Suppressor macrophage treated with lipopolysaccharide for 4 hours (primary cell): ENCODE results near the gene GLCCI1.
A peak's percentile ranks its signal among the peaks of the same experiment; 100 is the strongest.

ENCODE experiments used
- DNase-seq: peaks from one replicate; pipeline ENCODE4 v3.0.0-alpha.2; 2020

The GLCCI1 gene

GRCh38 chr7:8109196-8110022 is 140.8 kb downstream of the GLCCI1 start:
- no peak for DNase-seq

GRCh38 chr7:8111282-8111960 is 142.8 kb downstream of the GLCCI1 start:
- no peak for DNase-seq

GRCh38 chr7:8112685-8113084 is 144.1 kb downstream of the GLCCI1 start:
- no peak for DNase-seq

GRCh38 chr7:8113184-8113583 is 144.6 kb downstream of the GLCCI1 start:
- DNase-seq = no peak

GRCh38 chr7:8114175-8114574 is 145.6 kb downstream of the GLCCI1 start:
- DNase-seq = no peak

GRCh38 chr7:8115547-8116402 is 147.2 kb downstream of the GLCCI1 start:
- DNase-seq = no peak

GRCh38 chr7:8117195-8117594 is 148.6 kb downstream of the GLCCI1 start:
- DNase-seq = no peak

GRCh38 chr7:8119262-8119661 is 150.7 kb downstream of the GLCCI1 start:
- no peak for DNase-seq

- no peak for DNase-seq
Measured at GRCh38 chr7:8120390-8121058, 151.9 kb downstream of the GLCCI1 start.

GRCh38 chr7:8121243-8121642 is 152.6 kb downstream of the GLCCI1 start:
- no peak for DNase-seq

GRCh38 chr7:8125680-8126444 is 157.3 kb downstream of the GLCCI1 start:
- peak; percentile 48 for DNase-seq

GRCh38 chr7:8126601-8127167 is 158.1 kb downstream of the GLCCI1 start:
- DNase-seq = peak; percentile 12

- no peak for DNase-seq
Measured at GRCh38 chr7:8128449-8129317, 160.1 kb downstream of the GLCCI1 start.

GRCh38 chr7:8129318-8129659 is 160.7 kb downstream of the GLCCI1 start:
- no peak for DNase-seq

- DNase-seq = no peak
Measured at GRCh38 chr7:8130663-8131062, 162.1 kb downstream of the GLCCI1 start.

- no peak for DNase-seq
Measured at GRCh38 chr7:8131694-8132605, 163.4 kb downstream of the GLCCI1 start.

GRCh38 chr7:8133188-8133848 is 164.7 kb downstream of the GLCCI1 start:
- DNase-seq = no peak

GRCh38 chr7:8134089-8134733 is 165.6 kb downstream of the GLCCI1 start:
- no peak for DNase-seq

GRCh38 chr7:8135417-8135816 is 166.8 kb downstream of the GLCCI1 start:
- DNase-seq = no peak
